HepG2 (cell line): ENCODE measurements around the gene CDK6. TPM values are rescaled to one million over a fixed set of nuclear protein-coding genes. Genes with fewer than 3 reads are reported as not detected.
A peak's percentile ranks its signal among the peaks of the same experiment; 100 is the strongest.

Experiments used
- AGO2 ChIP-seq: fragments of 200-400 bp; formaldehyde crosslinking; optimal IDR thresholded peaks from 2 replicates; pipeline ENCODE3; 2017; ENCODE audit warnings: mild to moderate bottlenecking, low read depth, low read length, moderate library complexity
- FOXA1 ChIP-seq, 2 experiments: fragments of 450-650 bp in 1 of 2; sonication (generic) in 1 of 2; formaldehyde crosslinking in 1 of 2; IDR thresholded peaks; 2 replicates each; pipeline versions ENCODE4 v1.4.0 to v1.6.1; 2016 to 2020; ENCODE audit warnings: missing genetic modification reagents in 1 of 2
- FOXP4 ChIP-seq: sonication (generic); formaldehyde crosslinking; IDR thresholded peaks from 2 replicates; pipeline ENCODE4 v1.4.0; 2020; ENCODE audit warnings: missing genetic modification reagents
- HMGA1 ChIP-seq: sonication (generic); formaldehyde crosslinking; conservative IDR thresholded peaks from 2 replicates; pipeline ENCODE4 v1.4.0; 2020; ENCODE audit warnings: missing genetic modification reagents
- HMGXB3 ChIP-seq: sonication (generic); formaldehyde crosslinking; IDR thresholded peaks from 2 replicates; pipeline ENCODE4 v1.4.0; 2020; ENCODE audit warnings: missing genetic modification reagents, borderline replicate concordance
- LBX2 ChIP-seq: sonication (generic); formaldehyde crosslinking; IDR thresholded peaks from 2 replicates; pipeline ENCODE4 v1.5.0; 2020; ENCODE audit warnings: missing genetic modification reagents, mild to moderate bottlenecking, borderline replicate concordance
- NR2C2 ChIP-seq: sonication (generic); formaldehyde crosslinking; IDR thresholded peaks from 2 replicates; pipeline ENCODE4 v1.4.0; 2020; ENCODE audit warnings: missing genetic modification reagents, mild to moderate bottlenecking, moderate library complexity, borderline replicate concordance
- PAF1 ChIP-seq: IDR thresholded peaks from 2 replicates; pipeline ENCODE4 v1.6.1; 2016; ENCODE audit warnings: missing genetic modification reagents, missing compliant biosample characterization
- RFX1 ChIP-seq: fragments of 450-650 bp; IDR thresholded peaks from 2 replicates; pipeline ENCODE4 v1.6.1; 2017
- RXRB ChIP-seq: IDR thresholded peaks from 2 replicates; pipeline ENCODE4 v1.6.1; 2016; ENCODE audit warnings: borderline replicate concordance, missing genetic modification reagents, missing compliant biosample characterization
- SAFB2 ChIP-seq: sonication (generic); formaldehyde crosslinking; IDR thresholded peaks from 2 replicates; pipeline ENCODE4 v1.5.1; 2020; ENCODE audit warnings: missing genetic modification reagents, low read depth, mild to moderate bottlenecking, borderline replicate concordance
- THRA ChIP-seq: sonication (generic); formaldehyde crosslinking; IDR thresholded peaks from 2 replicates; pipeline ENCODE4 v1.4.0; 2020; ENCODE audit warnings: missing genetic modification reagents, borderline replicate concordance
- ZBTB39 ChIP-seq: sonication (generic); formaldehyde crosslinking; IDR thresholded peaks from 2 replicates; pipeline ENCODE4 v1.5.0; 2020; ENCODE audit warnings: missing genetic modification reagents
- ZFP1 ChIP-seq: IDR thresholded peaks from 2 replicates; pipeline ENCODE4 v1.6.1; 2016
- ZNF720 ChIP-seq: sonication (generic); formaldehyde crosslinking; IDR thresholded peaks from 2 replicates; pipeline ENCODE4 v1.4.0; 2020; ENCODE audit warnings: missing genetic modification reagents
- ZNF878 ChIP-seq: sonication (generic); formaldehyde crosslinking; IDR thresholded peaks from 2 replicates; pipeline ENCODE4 v1.8.1; 2023; ENCODE audit warnings: mild to moderate bottlenecking, missing genetic modification reagents, moderate library complexity
- polyA plus RNA-seq, 8 experiments: library from polyadenylated mRNA; depleted of rRNA in 3 of 8; stranded (reverse) in 7 of 8; unstranded in 1 of 8; fragments of >200 nt; fragmentation: Illumina TruSeq in 4 of 8; extraction: Trizol in 4 of 8; gene quantifications; 2 replicates each; pipeline versions ENCODE4 v1.2.1 to v1.2.3, GENCODE V29; 2011 to 2016; ENCODE audit warnings: low read depth in 4 of 8, missing spikeins in 1 of 8, mixed read lengths in 1 of 8; ENCODE audit not compliant: insufficient read depth in 1 of 8
- total RNA-seq, 5 experiments: library from RNA; depleted of rRNA; stranded (reverse); fragments of >200 nt; fragmentation: Illumina TruSeq; extraction: Trizol; gene quantifications; 2 replicates each; pipeline ENCODE4 v1.2.3, GENCODE V29; 2016; ENCODE audit warnings: low read depth in 1 of 5

CDK6 gene
- total and polyA plus RNA-seq, 2 of the 13 experiments (the other 11 are each of a cell fraction or from before 2014, with no cell fraction given): 34.6 to 90.8 TPM

GRCh38 chr7:92695308-92696261 lies 140.8 kb downstream of the CDK6 start (continued):
- TF ChIP-seq HMGXB3 (CRISPR knock-in tag): peak; percentile 82
- no peak for TF ChIP-seq ZNF878 (CRISPR knock-in tag)
- no peak for TF ChIP-seq AGO2
- TF ChIP-seq ZBTB39 (CRISPR knock-in tag): no peak; the same call in 1 of the 2 replicates
- TF ChIP-seq LBX2 (CRISPR knock-in tag): no peak
- no peak for TF ChIP-seq HMGA1 (CRISPR knock-in tag)
- TF ChIP-seq RXRB: peak; percentile 92
- TF ChIP-seq ZNF720 (CRISPR knock-in tag): no peak
- peak; percentile 94 for TF ChIP-seq FOXP4
- TF ChIP-seq NR2C2 (CRISPR knock-in tag): peak; percentile 52; the same call in 1 of the 2 replicates
- TF ChIP-seq PAF1 (CRISPR knock-in tag): 0 out of 2 replicates have a peak, but pooled peaks have one; percentile 2
- TF ChIP-seq SAFB2 (CRISPR knock-in tag): no peak
- 0 out of 2 replicates have a peak, but pooled peaks have one; percentile 8 for TF ChIP-seq ZFP1
- TF ChIP-seq RFX1: peak; percentile 67
- peak; percentile 56; the same call in 1 of the 2 replicates for TF ChIP-seq THRA (CRISPR knock-in tag)
- peak; percentile 42; the same call in 1 of the 2 replicates for TF ChIP-seq FOXA1 (IDR thresholded peaks at IDR 0.05)
- peak; percentile 93 for TF ChIP-seq FOXA1 (CRISPR knock-in tag; IDR thresholded peaks at IDR 0.05)
